IPS DF 6.9 (cell line): ENCODE data around the gene LGALS7.

Source experiments
- DNase-seq: peaks from one replicate; pipeline ENCODE4 v3.0.0-alpha.2; 2013; ENCODE audit warnings: low read depth, low spot score
- H3K27ac ChIP-seq: one replicate; pipeline ENCODE4 v1.5.1; 2013; ENCODE audit warnings: low read length, control low read depth
- H3K27me3 ChIP-seq: 2 replicates; pipeline ENCODE4 v1.6.1; 2013; ENCODE audit warnings: mild to moderate bottlenecking, low read length; ENCODE audit not compliant: control insufficient read depth, insufficient read depth
- H3K36me3 ChIP-seq: 2 replicates; pipeline ENCODE4 v1.6.1; 2013; ENCODE audit warnings: low read length; ENCODE audit not compliant: control insufficient read depth, insufficient read depth
- H3K4me1 ChIP-seq: 2 replicates; pipeline ENCODE4 v1.6.1; 2013; ENCODE audit warnings: low read length; ENCODE audit not compliant: control insufficient read depth, insufficient read depth
- H3K4me3 ChIP-seq: 2 replicates; pipeline ENCODE4 v1.5.1; 2013; ENCODE audit warnings: mild to moderate bottlenecking, low read length
- H3K9me3 ChIP-seq: 2 replicates; pipeline ENCODE4 v1.6.1; 2013; ENCODE audit warnings: low read length, inconsistent platforms; ENCODE audit not compliant: control insufficient read depth, insufficient read depth
- WGBS: extraction: QIAGEN DNeasy Blood & Tissue Kit; methylation state at CpG from one replicate; pipeline ENCODE4 v1.1.7; 2013; ENCODE audit warnings: mixed read lengths, missing lambda C conversion rate; ENCODE audit not compliant: insufficient read length, insufficient coverage; 5-methylcytosine and 5-hydroxymethylcytosine counted together

Gene LGALS7

DNA sequence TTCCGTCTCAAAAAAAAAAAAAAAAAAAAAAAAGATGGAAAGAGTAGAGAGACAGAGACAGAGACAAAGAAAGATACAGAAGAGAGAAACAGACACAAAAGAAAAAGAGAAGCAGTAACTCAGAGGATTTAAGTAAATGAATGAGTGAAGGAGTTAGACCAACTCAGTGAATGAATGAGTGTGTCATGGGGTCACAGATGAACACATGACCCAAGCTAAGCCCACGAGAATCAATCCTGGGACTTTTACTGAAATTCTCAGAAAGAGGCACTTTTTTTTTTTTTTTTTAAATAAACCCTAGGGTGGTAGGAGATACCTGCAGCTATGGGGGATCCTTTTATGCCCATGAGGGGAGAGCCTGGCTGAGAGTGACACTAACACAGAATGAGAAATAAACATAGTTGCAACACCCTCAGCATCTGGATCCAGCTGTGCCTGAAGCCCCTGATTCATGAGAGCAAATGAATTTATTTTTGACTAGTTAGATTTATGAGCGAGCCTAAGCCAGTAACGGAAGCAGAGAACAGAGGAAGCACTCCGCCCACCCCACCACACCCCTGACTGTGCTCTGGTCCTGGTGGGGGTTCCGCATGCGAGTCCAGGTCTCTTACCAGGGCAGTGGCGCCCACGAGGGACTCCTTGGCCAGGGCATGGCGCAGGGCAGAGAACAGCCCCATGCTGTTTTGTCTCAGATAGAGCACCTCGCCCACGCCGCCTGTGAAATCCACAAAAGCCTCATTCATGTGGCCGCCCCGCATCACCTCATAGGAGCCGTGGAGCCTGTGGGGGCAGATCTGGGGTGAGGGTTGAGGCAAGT, 33.7 kb downstream of the LGALS7 start:
- Histone ChIP-seq H3K4me3 (no peak overlapping the region), H3K27ac (no peak overlapping the region), H3K36me3 (no peaks in the 10 kb centered on the region), H3K27me3 (no peaks in the 10 kb centered on the region; the same call in 1 of the 2 replicates), H3K4me1 (no peaks in the 10 kb centered on the region; the same call in 1 of the 2 replicates), H3K9me3 (no peaks in the 10 kb centered on the region)
- no CpG with 5 or more reads among the region's 16 CpGs for WGBS
- no peak for DNase-seq

DNA sequence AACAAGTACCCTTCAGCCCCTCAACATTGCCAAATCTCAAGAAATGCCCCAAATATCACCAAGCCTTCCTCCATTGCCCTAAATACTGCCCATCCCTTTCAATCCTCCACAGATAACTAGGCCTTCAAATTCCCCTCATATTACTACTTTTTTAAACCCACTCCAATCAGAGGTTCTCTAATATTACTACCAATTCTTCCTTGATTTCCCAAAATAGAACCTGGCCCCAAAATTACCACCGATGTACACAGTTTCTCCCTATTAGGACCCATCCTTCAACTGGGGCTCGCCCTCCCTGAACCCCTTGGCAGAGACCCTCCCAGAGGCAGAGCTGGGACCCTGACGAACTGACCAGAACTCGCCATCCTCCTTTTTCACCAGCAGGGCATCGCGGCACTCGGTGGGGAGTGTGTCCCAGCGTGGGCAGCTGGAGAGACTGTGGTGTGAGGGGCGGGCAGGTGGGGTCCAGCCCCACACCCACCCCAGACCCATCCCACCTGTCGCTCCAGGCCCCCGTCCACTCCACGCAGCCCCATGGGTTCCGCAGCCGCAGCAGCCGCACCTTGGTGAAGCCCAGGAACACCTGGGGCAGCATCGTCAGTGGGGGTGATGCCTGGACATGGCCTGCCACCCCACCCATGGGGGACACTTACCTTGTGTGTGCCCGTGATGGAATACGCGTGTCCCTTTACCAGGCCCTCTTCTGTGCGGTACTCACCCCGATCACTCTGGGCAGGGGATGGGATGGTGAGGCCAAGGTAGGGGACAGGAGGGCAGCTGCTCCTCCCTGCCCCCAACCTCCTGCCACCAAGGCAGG, 35.2 kb downstream of the LGALS7 start:
- Histone ChIP-seq H3K4me3 (no peak overlapping the region), H3K27me3 (no peaks in the 10 kb centered on the region; the same call in 1 of the 2 replicates), H3K4me1 (no peaks in the 10 kb centered on the region; the same call in 1 of the 2 replicates), H3K36me3 (no peaks in the 10 kb centered on the region), H3K9me3 (no peaks in the 10 kb centered on the region), H3K27ac (no peak overlapping the region)
- no CpG with 5 or more reads among the region's 21 CpGs for WGBS
- DNase-seq: no peak

DNA sequence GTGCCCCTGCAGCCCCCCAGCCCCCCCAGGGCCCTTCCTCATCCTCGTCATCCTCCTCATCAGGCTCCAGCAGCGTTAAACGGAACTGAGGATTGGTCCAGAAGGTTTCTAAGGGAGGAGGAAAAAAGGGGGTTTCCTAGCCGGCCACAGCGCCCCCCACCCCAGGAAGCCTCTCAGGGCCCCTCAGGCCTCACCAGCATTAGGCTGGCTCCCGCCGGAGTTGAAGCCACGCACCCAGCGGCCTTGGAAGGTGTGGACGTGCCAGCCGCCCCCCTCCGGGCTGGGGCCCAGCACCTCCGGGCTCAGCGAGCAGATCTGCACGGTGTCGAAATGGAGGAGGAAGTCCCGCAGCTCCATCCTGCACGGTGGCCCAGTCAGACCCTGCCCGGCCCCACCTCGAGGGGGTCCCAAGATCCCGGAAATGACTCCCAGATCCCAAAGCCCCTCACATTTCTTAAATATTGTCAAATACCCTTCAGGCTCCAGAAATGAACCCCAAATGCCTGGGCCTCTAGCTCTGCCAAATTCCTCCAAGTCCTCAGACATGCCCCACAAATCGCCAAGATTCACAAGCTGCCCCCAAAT, 35.9 kb downstream of the LGALS7 start:
- Histone ChIP-seq H3K4me1 (no peaks in the 10 kb centered on the region; the same call in 1 of the 2 replicates), H3K27me3 (no peaks in the 10 kb centered on the region; the same call in 1 of the 2 replicates), H3K27ac (no peak overlapping the region), H3K9me3 (no peaks in the 10 kb centered on the region), H3K36me3 (no peaks in the 10 kb centered on the region), H3K4me3 (no peak overlapping the region)
- no CpG with 5 or more reads among the region's 22 CpGs for WGBS
- no peak for DNase-seq

- no peaks in the 10 kb centered on the region; the same call in 1 of the 2 replicates for H3K36me3 ChIP-seq
- no peaks in the 10 kb centered on the region for H3K9me3 ChIP-seq
- no CpG with 5 or more reads among the region's 36 CpGs for WGBS
- no peaks in the 10 kb centered on the region; the same call in 1 of the 2 replicates for H3K4me1 ChIP-seq
- peak overlapping the region; percentile 58; the same call in 1 of the 2 replicates for H3K4me3 ChIP-seq
- no peak for DNase-seq
- H3K27ac ChIP-seq: no peak overlapping the region
- H3K27me3 ChIP-seq: no peaks in the 10 kb centered on the region; the same call in 1 of the 2 replicates
These were observed 36.7 kb downstream of the LGALS7 start for GRCh38 chr19:38736413-38737280.

- DNase-seq: no peak
- Histone ChIP-seq H3K4me1 (no peaks in the 10 kb centered on the region; the same call in 1 of the 2 replicates), H3K4me3 (peak overlapping the region; percentile 58; the same call in 1 of the 2 replicates), H3K27me3 (no peaks in the 10 kb centered on the region; the same call in 1 of the 2 replicates), H3K36me3 (peaks cover 3% of the 10 kb centered on the region), H3K9me3 (no peaks in the 10 kb centered on the region), H3K27ac (no peak overlapping the region)
- no CpG with 5 or more reads among the region's 42 CpGs for WGBS
These were observed 37.3 kb downstream of the LGALS7 start for GRCh38 chr19:38736036-38736412.

GRCh38 chr19:38735257-38735686, 38.0 kb downstream of the LGALS7 start:
- no peak overlapping the region for H3K27ac ChIP-seq
- DNase-seq: no peak
- peaks cover 10% of the 10 kb centered on the region for H3K36me3 ChIP-seq
- no peaks in the 10 kb centered on the region; the same call in 1 of the 2 replicates for H3K27me3 ChIP-seq
- no peaks in the 10 kb centered on the region; the same call in 1 of the 2 replicates for H3K4me1 ChIP-seq
- H3K9me3 ChIP-seq: no peaks in the 10 kb centered on the region
- WGBS: no CpG with 5 or more reads among the region's 18 CpGs
- peak overlapping the region; percentile 70; the same call in 1 of the 2 replicates for H3K4me3 ChIP-seq

DNA sequence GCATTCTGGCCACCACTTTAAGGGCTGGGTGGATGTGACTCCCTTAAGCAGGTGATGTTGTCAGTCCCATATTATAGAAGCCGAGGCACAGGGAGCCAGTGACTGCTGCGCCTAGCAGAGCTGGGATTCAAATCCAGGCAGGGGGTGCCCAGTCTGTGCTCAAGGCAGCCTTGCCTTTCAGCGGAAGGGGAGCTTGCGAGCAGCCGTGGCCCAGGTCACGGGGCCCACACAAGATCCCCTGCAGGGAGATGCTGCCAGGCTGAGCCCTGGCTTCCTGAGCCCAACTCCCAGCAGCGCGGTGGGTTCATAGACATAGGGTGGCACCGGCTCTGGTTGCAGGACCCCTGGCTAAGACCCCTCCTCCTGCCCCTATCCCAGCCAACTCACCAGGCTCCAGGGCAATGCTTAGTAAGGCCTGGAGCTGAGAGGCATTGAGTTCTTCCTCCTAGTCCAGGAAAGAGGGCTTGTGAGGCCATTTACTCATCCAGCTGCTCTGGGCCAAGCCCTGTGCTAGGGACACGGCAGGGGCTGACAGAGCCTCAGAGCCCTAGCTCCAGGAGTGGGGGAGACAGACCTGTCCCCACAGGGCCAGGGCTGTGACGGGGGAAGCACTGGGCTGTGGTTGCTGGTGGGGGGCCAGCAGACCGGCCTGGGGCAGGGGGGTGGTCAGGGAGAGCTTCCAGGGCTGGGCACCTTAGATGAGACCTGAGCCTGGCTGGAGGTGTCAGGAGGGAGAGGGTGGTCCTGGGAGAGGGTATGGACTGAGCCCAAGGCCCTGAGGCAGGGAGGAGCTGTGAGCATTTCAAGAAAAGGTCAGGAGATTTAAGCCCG, 38.7 kb downstream of the LGALS7 start:
- DNase-seq: no peak
- no peak overlapping the region for H3K27ac ChIP-seq
- no CpG with 5 or more reads among the region's 13 CpGs for WGBS
- no peaks in the 10 kb centered on the region; the same call in 1 of the 2 replicates for H3K27me3 ChIP-seq
- H3K9me3 ChIP-seq: no peaks in the 10 kb centered on the region
- peaks cover 10% of the 10 kb centered on the region for H3K36me3 ChIP-seq
- H3K4me1 ChIP-seq: no peaks in the 10 kb centered on the region; the same call in 1 of the 2 replicates
- H3K4me3 ChIP-seq: no peak overlapping the region; the same call in 1 of the 2 replicates

DNA sequence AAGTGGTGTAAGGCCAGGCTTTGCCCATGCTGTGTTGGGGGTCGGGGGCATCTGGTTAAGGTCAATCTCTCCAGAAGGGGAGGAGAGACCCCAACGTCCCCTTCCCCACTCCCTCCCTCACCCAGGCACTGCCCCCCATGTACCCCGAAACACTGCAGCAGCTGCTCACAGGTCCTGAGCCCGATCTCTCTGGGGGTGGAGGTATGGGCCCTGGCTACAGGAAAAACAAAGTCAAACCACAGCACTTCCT, 39.2 kb downstream of the LGALS7 start:
- WGBS: no CpG with 5 or more reads among the region's 4 CpGs
- no peak overlapping the region for H3K4me3 ChIP-seq
- H3K4me1 ChIP-seq: no peaks in the 10 kb centered on the region; the same call in 1 of the 2 replicates
- no peaks in the 10 kb centered on the region; the same call in 1 of the 2 replicates for H3K27me3 ChIP-seq
- no peaks in the 10 kb centered on the region for H3K9me3 ChIP-seq
- DNase-seq: no peak
- H3K36me3 ChIP-seq: peaks cover 11% of the 10 kb centered on the region
- H3K27ac ChIP-seq: no peak overlapping the region

DNA sequence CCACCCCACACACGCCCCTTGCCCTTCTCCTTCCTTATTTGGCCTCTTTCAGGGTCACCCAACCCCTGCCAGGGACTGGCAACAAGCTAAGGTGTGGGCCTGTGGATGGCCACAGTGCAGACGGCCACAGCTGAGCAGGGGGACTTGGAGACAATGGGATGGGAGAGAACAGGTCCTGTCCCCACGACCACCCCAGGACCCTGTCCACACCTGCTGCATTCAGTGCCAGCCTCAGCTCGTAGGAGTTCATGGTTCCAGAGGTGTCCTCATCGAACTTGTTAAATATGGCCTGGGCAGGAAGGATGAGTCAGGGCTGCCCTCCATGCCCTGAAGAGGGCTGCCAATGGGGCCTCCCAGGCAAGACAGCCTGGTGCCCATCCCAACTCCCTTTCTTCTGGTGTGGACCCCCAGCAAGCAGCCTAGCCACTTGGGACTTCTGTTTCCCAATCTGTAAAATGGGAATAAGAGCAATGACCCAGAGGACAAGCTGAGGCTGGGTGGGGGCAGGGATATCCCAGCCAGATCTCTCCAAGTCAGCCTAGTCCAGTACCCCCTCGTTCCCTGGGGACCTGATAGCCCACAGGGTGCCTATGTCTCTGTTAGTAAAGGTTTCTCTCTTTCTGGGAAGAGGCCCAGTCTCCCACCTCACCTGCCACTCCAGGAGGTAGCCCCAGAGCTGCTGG, 39.7 kb downstream of the LGALS7 start:
- no peak for DNase-seq
- Histone ChIP-seq H3K4me1 (no peaks in the 10 kb centered on the region; the same call in 1 of the 2 replicates), H3K4me3 (no peak overlapping the region), H3K27ac (no peak overlapping the region), H3K9me3 (no peaks in the 10 kb centered on the region), H3K27me3 (no peaks in the 10 kb centered on the region; the same call in 1 of the 2 replicates), H3K36me3 (peaks cover 16% of the 10 kb centered on the region)
- no CpG with 5 or more reads among the region's 6 CpGs for WGBS
